Stimulated activated CD8-positive, alpha-beta memory T cell treated with anti-CD3 and anti-CD28 coated beads, Interleukin-15, amount 100 ng/mL, for 48 hours (primary cell): ENCODE data around the gene USP24.

Experiments
- DNase-seq, 2 donors: peaks; one replicate each; pipeline ENCODE4 v3.0.0-alpha.2; 2020; ENCODE audit warnings: low read depth in 2 of 2

USP24 gene

GRCh38 chr1:55067914-55068313 is 147.2 kb downstream of the USP24 start:
- no peak for DNase-seq

GRCh38 chr1:55067022-55067778 is 148.0 kb downstream of the USP24 start:
- DNase-seq = no peak

GRCh38 chr1:55065648-55066047 is 149.5 kb downstream of the USP24 start:
- no peak for DNase-seq

GRCh38 chr1:55064861-55065263 is 150.3 kb downstream of the USP24 start:
- DNase-seq = no peak

- DNase-seq = no peak
Measured at GRCh38 chr1:55064071-55064581, 151.0 kb downstream of the USP24 start.

- no peak for DNase-seq
Measured at GRCh38 chr1:55063577-55063942, 151.6 kb downstream of the USP24 start.

- no peak for DNase-seq
Measured at GRCh38 chr1:55062801-55063576, 152.2 kb downstream of the USP24 start.

- DNase-seq = no peak
Measured at GRCh38 chr1:55061706-55062321, 153.3 kb downstream of the USP24 start.

GRCh38 chr1:55061000-55061705 is 154.0 kb downstream of the USP24 start:
- DNase-seq = no peak

GRCh38 chr1:55060133-55060999 is 154.8 kb downstream of the USP24 start:
- peak; percentile 12 to 14 for DNase-seq

- no peak for DNase-seq
Measured at GRCh38 chr1:55059302-55060132, 155.6 kb downstream of the USP24 start.

- no peak for DNase-seq
Measured at GRCh38 chr1:55057956-55058298, 157.2 kb downstream of the USP24 start.

- DNase-seq = no peak
Measured at GRCh38 chr1:55057270-55057955, 157.8 kb downstream of the USP24 start.

GRCh38 chr1:55056632-55056992 is 158.6 kb downstream of the USP24 start:
- DNase-seq = no peak

GRCh38 chr1:55055951-55056631 is 159.1 kb downstream of the USP24 start:
- DNase-seq = no peak

- no peak for DNase-seq
Measured at GRCh38 chr1:55055084-55055882, 159.9 kb downstream of the USP24 start.

- no peak for DNase-seq
Measured at GRCh38 chr1:55054396-55054795, 160.8 kb downstream of the USP24 start.

GRCh38 chr1:55053265-55053954 is 161.8 kb downstream of the USP24 start:
- no peak for DNase-seq
